HepG2 (cell line): ENCODE results near the gene PTK7. TPM values are rescaled to one million over a fixed set of nuclear protein-coding genes. Genes with fewer than 3 reads are reported as not detected.
A peak's percentile ranks its signal among the peaks of the same experiment; 100 is the strongest.

Source experiments
- ARHGAP35 ChIP-seq: sonication (generic); formaldehyde crosslinking; IDR thresholded peaks from 2 replicates; pipeline ENCODE4 v1.9.0; 2022; ENCODE audit warnings: mild to moderate bottlenecking, inconsistent platforms, moderate library complexity, missing genetic modification reagents, borderline replicate concordance
- CREBL2 ChIP-seq: sonication (generic); formaldehyde crosslinking; IDR thresholded peaks from 2 replicates; pipeline ENCODE4 v1.8.1; 2023; ENCODE audit warnings: missing genetic modification reagents, mild to moderate bottlenecking, borderline replicate concordance
- HMGXB4 ChIP-seq, 2 experiments: sonication (generic) in 1 of 2; formaldehyde crosslinking in 1 of 2; IDR thresholded peaks; 2 replicates each; pipeline versions ENCODE4 v1.4.0 to v1.6.1; 2018 to 2020; ENCODE audit warnings: missing genetic modification reagents in 2 of 2, borderline replicate concordance in 1 of 2, low read depth in 1 of 2, mild to moderate bottlenecking in 1 of 2, missing biosample characterization in 1 of 2
- IKZF5 ChIP-seq: IDR thresholded peaks from 2 replicates; pipeline ENCODE4 v1.6.1; 2018; ENCODE audit warnings: missing genetic modification reagents, mild to moderate bottlenecking, missing compliant biosample characterization
- KAT2B ChIP-seq: fragments of 150-350 bp; IDR thresholded peaks from 2 replicates; pipeline ENCODE4 v1.6.1; 2014; ENCODE audit warnings: low read depth, low read length, borderline replicate concordance
- KDM1A ChIP-seq: IDR thresholded peaks from 2 replicates; pipeline ENCODE4 v1.6.1; 2016; ENCODE audit warnings: missing compliant biosample characterization
- KMT2A ChIP-seq: sonication (generic); formaldehyde crosslinking; IDR thresholded peaks from 2 replicates; pipeline ENCODE4 v1.4.0; 2020; ENCODE audit warnings: missing genetic modification reagents
- MATR3 ChIP-seq: sonication (generic); formaldehyde crosslinking; IDR thresholded peaks from 2 replicates; pipeline ENCODE4 v1.4.0; 2020; ENCODE audit warnings: missing genetic modification reagents
- MYPOP ChIP-seq: sonication (generic); formaldehyde crosslinking; IDR thresholded peaks from 2 replicates; pipeline ENCODE4 v1.8.1; 2023; ENCODE audit warnings: mild to moderate bottlenecking, moderate library complexity, missing genetic modification reagents
- NR2C2 ChIP-seq: sonication (generic); formaldehyde crosslinking; IDR thresholded peaks from 2 replicates; pipeline ENCODE4 v1.4.0; 2020; ENCODE audit warnings: missing genetic modification reagents, mild to moderate bottlenecking, moderate library complexity, borderline replicate concordance
- ZBTB37 ChIP-seq: sonication (generic); formaldehyde crosslinking; IDR thresholded peaks from 2 replicates; pipeline ENCODE4 v1.4.0; 2020; ENCODE audit warnings: mild to moderate bottlenecking, missing genetic modification reagents
- ZEB1 ChIP-seq: IDR thresholded peaks from 2 replicates; pipeline ENCODE4 v1.6.1; 2012; ENCODE audit warnings: mild to moderate bottlenecking, low read depth, inconsistent platforms; ENCODE audit not compliant: insufficient replicate concordance
- ZFP82 ChIP-seq: sonication (generic); formaldehyde crosslinking; IDR thresholded peaks from 2 replicates; pipeline ENCODE4 v1.5.1; 2020; ENCODE audit warnings: mild to moderate bottlenecking, missing genetic modification reagents, borderline replicate concordance
- ZMAT3 ChIP-seq: sonication (generic); formaldehyde crosslinking; conservative IDR thresholded peaks from 2 replicates; pipeline ENCODE4 v1.7.0; 2021; ENCODE audit warnings: missing genetic modification reagents
- ZNF253 ChIP-seq: sonication (generic); formaldehyde crosslinking; IDR thresholded peaks from 2 replicates; pipeline ENCODE4 v1.8.0; 2022; ENCODE audit warnings: mild to moderate bottlenecking, missing genetic modification reagents, borderline replicate concordance
- ZNF331 ChIP-seq: sonication (generic); formaldehyde crosslinking; IDR thresholded peaks from 2 replicates; pipeline ENCODE4 v1.4.0; 2020; ENCODE audit warnings: missing genetic modification reagents
- ZNF350 ChIP-seq: sonication (generic); formaldehyde crosslinking; IDR thresholded peaks from 2 replicates; pipeline ENCODE4 v1.4.0; 2020; ENCODE audit warnings: mild to moderate bottlenecking, low read depth, missing genetic modification reagents, borderline replicate concordance
- ZNF414 ChIP-seq: sonication (generic); formaldehyde crosslinking; IDR thresholded peaks from 2 replicates; pipeline ENCODE4 v1.5.0; 2020; ENCODE audit warnings: missing genetic modification reagents
- ZNF430 ChIP-seq: sonication (generic); formaldehyde crosslinking; IDR thresholded peaks from 2 replicates; pipeline ENCODE4 v1.9.0; 2021; ENCODE audit warnings: mild to moderate bottlenecking, missing genetic modification reagents
- ZNF747 ChIP-seq: sonication (generic); formaldehyde crosslinking; IDR thresholded peaks from 2 replicates; pipeline ENCODE4 v1.8.1; 2023; ENCODE audit warnings: missing genetic modification reagents, mild to moderate bottlenecking, borderline replicate concordance
- ZNF788 ChIP-seq: sonication (generic); formaldehyde crosslinking; IDR thresholded peaks from 2 replicates; pipeline ENCODE4 v1.5.0; 2020; ENCODE audit warnings: mild to moderate bottlenecking, missing genetic modification reagents, borderline replicate concordance
- ZSCAN25 ChIP-seq: sonication (generic); formaldehyde crosslinking; IDR thresholded peaks from 2 replicates; pipeline ENCODE4 v1.8.0; 2022; ENCODE audit warnings: mild to moderate bottlenecking, missing genetic modification reagents
- polyA plus RNA-seq, 8 experiments: library from polyadenylated mRNA; depleted of rRNA in 3 of 8; stranded (reverse) in 7 of 8; unstranded in 1 of 8; fragments of >200 nt; fragmentation: Illumina TruSeq in 4 of 8; extraction: Trizol in 4 of 8; gene quantifications; 2 replicates each; pipeline versions ENCODE4 v1.2.1 to v1.2.3, GENCODE V29; 2011 to 2016; ENCODE audit warnings: low read depth in 4 of 8, missing spikeins in 1 of 8, mixed read lengths in 1 of 8; ENCODE audit not compliant: insufficient read depth in 1 of 8
- total RNA-seq, 5 experiments: library from RNA; depleted of rRNA; stranded (reverse); fragments of >200 nt; fragmentation: Illumina TruSeq; extraction: Trizol; gene quantifications; 2 replicates each; pipeline ENCODE4 v1.2.3, GENCODE V29; 2016; ENCODE audit warnings: low read depth in 1 of 5

Gene PTK7
- total and polyA plus RNA-seq, 2 of the 13 experiments (the other 11 are each of a cell fraction or from before 2014, with no cell fraction given): 98.5 to 99.8 TPM

- TF ChIP-seq ZNF414 (CRISPR knock-in tag): 0 out of 2 replicates have a peak, but pooled peaks have one; percentile 79
- no peak for TF ChIP-seq MATR3 (CRISPR knock-in tag)
- TF ChIP-seq KDM1A (CRISPR knock-in tag): no peak
- no peak for TF ChIP-seq ZFP82
- no peak for TF ChIP-seq IKZF5 (CRISPR knock-in tag)
- 0 out of 2 replicates have a peak, but pooled peaks have one; percentile 50 for TF ChIP-seq ZBTB37 (CRISPR knock-in tag)
- TF ChIP-seq ZEB1: no peak
- peak; percentile 82 for TF ChIP-seq KMT2A (CRISPR knock-in tag)
- 0 out of 2 replicates have a peak, but pooled peaks have one; percentile 49 for TF ChIP-seq ZNF350 (CRISPR knock-in tag)
- TF ChIP-seq MYPOP (CRISPR knock-in tag): no peak
- no peak; the same call in 1 of the 2 replicates for TF ChIP-seq ZNF788
- no peak for TF ChIP-seq KAT2B
- no peak for TF ChIP-seq ZNF331 (CRISPR knock-in tag)
- no peak for TF ChIP-seq ZMAT3 (CRISPR knock-in tag)
- TF ChIP-seq ZSCAN25 (CRISPR knock-in tag): peak; percentile 85
- no peak for TF ChIP-seq CREBL2 (CRISPR knock-in tag)
- no peak for TF ChIP-seq ZNF747 (CRISPR knock-in tag)
- TF ChIP-seq NR2C2 (CRISPR knock-in tag): no peak
- peak; percentile 43 to 56; a peak in 2 of 4 replicates for TF ChIP-seq HMGXB4 (CRISPR knock-in tag; IDR thresholded peaks at IDR 0.05; ENCODE audit: borderline replicate concordance in 1 of 2, low read depth in 1 of 2)
- peak; percentile 50; the same call in 1 of the 2 replicates for TF ChIP-seq ZNF430
- TF ChIP-seq ZNF253 (CRISPR knock-in tag): no peak
- TF ChIP-seq ARHGAP35 (CRISPR knock-in tag): no peak
These were observed 96.2 kb downstream of the PTK7 start (continued) for GRCh38 chr6:43172104-43173007.
